Stimulated activated CD4-positive, alpha-beta T cell treated with anti-CD3 and anti-CD28 coated beads, Interleukin-1b, Interleukin-23, amount 100 ng/mL, for 1 hour (primary cell): Measurements from ENCODE around the gene FGF14.
"Not testable (repeated sequence)": the region's sequence is repeated elsewhere in the genome, so short reads cannot be mapped to it uniquely, and the experiment has no call there.

Experiments
- DNase-seq, 2 donors: peaks; one replicate each; pipeline ENCODE4 v3.0.0-alpha.2; 2020; ENCODE audit warnings: low read depth in 2 of 2

Gene FGF14

GRCh38 chr13:102195566-102196462 lies 206.0 kb downstream of the FGF14 start:
- DNase-seq = no peak

GRCh38 chr13:102192858-102193257 lies 209.0 kb downstream of the FGF14 start:
- DNase-seq = no peak

- no peak for DNase-seq
Observed at GRCh38 chr13:102191951-102192502, 209.8 kb downstream of the FGF14 start.

GRCh38 chr13:102190930-102191329 lies 210.9 kb downstream of the FGF14 start:
- no peak for DNase-seq

- DNase-seq = no peak
Observed at GRCh38 chr13:102187313-102187712, 214.5 kb downstream of the FGF14 start.

GRCh38 chr13:102185375-102185984 lies 216.4 kb downstream of the FGF14 start:
- no peak for DNase-seq

- no peak for DNase-seq
Observed at GRCh38 chr13:102183509-102184182, 218.2 kb downstream of the FGF14 start.

- no peak for DNase-seq
Observed at GRCh38 chr13:102182170-102182569, 219.7 kb downstream of the FGF14 start.

GRCh38 chr13:102177431-102177830 lies 224.4 kb downstream of the FGF14 start:
- DNase-seq = no peak

GRCh38 chr13:102176846-102177245 lies 225.0 kb downstream of the FGF14 start:
- DNase-seq = no peak

GRCh38 chr13:102172406-102172805 lies 229.4 kb downstream of the FGF14 start:
- no peak for DNase-seq

- no peak for DNase-seq
Observed at GRCh38 chr13:102170305-102170704, 231.5 kb downstream of the FGF14 start.

- no peak for DNase-seq
Observed at GRCh38 chr13:102169471-102170015, 232.3 kb downstream of the FGF14 start.

GRCh38 chr13:102152790-102153189 lies 249.1 kb downstream of the FGF14 start:
- no peak for DNase-seq

GRCh38 chr13:102147353-102147752 lies 254.5 kb downstream of the FGF14 start:
- no peak for DNase-seq

- DNase-seq = no peak
Observed at GRCh38 chr13:102145750-102146149, 256.1 kb downstream of the FGF14 start.

- no peak for DNase-seq
Observed at GRCh38 chr13:102142473-102142826, 259.4 kb downstream of the FGF14 start.

- no peak for DNase-seq
Observed at GRCh38 chr13:102141625-102142472, 260.0 kb downstream of the FGF14 start.

- no peak for DNase-seq
Observed at GRCh38 chr13:102139626-102140025, 262.2 kb downstream of the FGF14 start.

GRCh38 chr13:102138635-102139190 lies 263.1 kb downstream of the FGF14 start:
- no peak for DNase-seq

- not testable (repeated sequence) for DNase-seq
Observed at GRCh38 chr13:102137904-102138303, 263.9 kb downstream of the FGF14 start.
